ENCODE measurements around the gene ANKRD27.
"Not testable (repeated sequence)": the region's sequence is repeated elsewhere in the genome, so short reads cannot be mapped to it uniquely, and the experiment has no call there.

The ANKRD27 gene

GRCh38 chr19:32587747-32588504, 87.1 kb downstream of the ANKRD27 start:
- H3K9me3 Mint-ChIP-seq; H3K4me3 Mint-ChIP-seq; H3K27me3 Mint-ChIP-seq (ENCODE audit: low read depth); H3K27ac Mint-ChIP-seq: not testable (repeated sequence)
- peaks cover 54% of the 10 kb centered on the region for H3K36me3 Mint-ChIP-seq (ENCODE audit: low read depth)
- H3K4me1 Mint-ChIP-seq (ENCODE audit: low read depth): peaks cover 19% of the 10 kb centered on the region

GRCh38 chr19:32581705-32582179, 93.2 kb downstream of the ANKRD27 start:
- Mint-ChIP-seq H3K9me3 (no peaks in the 10 kb centered on the region), H3K27me3 (ENCODE audit: low read depth) (peaks cover 16% of the 10 kb centered on the region), H3K4me1 (ENCODE audit: low read depth) (peaks cover 31% of the 10 kb centered on the region), H3K4me3 (peak overlapping the region; percentile 87), H3K27ac (peak overlapping the region; percentile 85), H3K36me3 (ENCODE audit: low read depth) (peaks cover 32% of the 10 kb centered on the region)

GRCh38 chr19:32580901-32581704, 93.9 kb downstream of the ANKRD27 start, which contains the start of gene PDCD5:
TSS of gene PDCD5 (plus strand) at chr19:32581190. CDS start at chr19:32581262, 72 bp downstream.
- no peaks in the 10 kb centered on the region for H3K9me3 Mint-ChIP-seq
- H3K27me3 Mint-ChIP-seq (ENCODE audit: low read depth): peaks cover 18% of the 10 kb centered on the region
- H3K27ac Mint-ChIP-seq: peak within 1 kb of the TSS; percentile 85
- peak within 1 kb of the TSS; percentile 96 for H3K4me3 Mint-ChIP-seq
- peaks cover 25% of the 10 kb centered on the region for H3K36me3 Mint-ChIP-seq (ENCODE audit: low read depth)
- H3K4me1 Mint-ChIP-seq (ENCODE audit: low read depth): peaks cover 25% of the 10 kb centered on the region

- Mint-ChIP-seq H3K4me1 (ENCODE audit: low read depth) (peaks cover 22% of the 10 kb centered on the region), H3K36me3 (ENCODE audit: low read depth) (peaks cover 21% of the 10 kb centered on the region), H3K27me3 (ENCODE audit: low read depth) (peaks cover 23% of the 10 kb centered on the region), H3K27ac (peak overlapping the region; percentile 80), H3K4me3 (peak overlapping the region; percentile 96), H3K9me3 (no peaks in the 10 kb centered on the region)
Measured at GRCh38 chr19:32580353-32580900, 94.6 kb downstream of the ANKRD27 start.

GRCh38 chr19:32576790-32577189, 98.2 kb downstream of the ANKRD27 start:
- Mint-ChIP-seq H3K36me3 (ENCODE audit: low read depth) (peaks cover 5% of the 10 kb centered on the region), H3K27ac (no peak overlapping the region), H3K27me3 (ENCODE audit: low read depth) (peaks cover 36% of the 10 kb centered on the region), H3K4me1 (ENCODE audit: low read depth) (peaks cover 12% of the 10 kb centered on the region), H3K4me3 (no peak overlapping the region), H3K9me3 (no peaks in the 10 kb centered on the region)

GRCh38 chr19:32573492-32573794, 101.5 kb downstream of the ANKRD27 start:
- H3K4me3 Mint-ChIP-seq: no peak overlapping the region
- H3K9me3 Mint-ChIP-seq: no peaks in the 10 kb centered on the region
- peaks cover 11% of the 10 kb centered on the region for H3K4me1 Mint-ChIP-seq (ENCODE audit: low read depth)
- H3K27me3 Mint-ChIP-seq (ENCODE audit: low read depth): peaks cover 39% of the 10 kb centered on the region
- peaks cover 3% of the 10 kb centered on the region for H3K36me3 Mint-ChIP-seq (ENCODE audit: low read depth)
- no peak overlapping the region for H3K27ac Mint-ChIP-seq

GRCh38 chr19:32572700-32573491, 102.1 kb downstream of the ANKRD27 start:
- H3K9me3 Mint-ChIP-seq; H3K36me3 Mint-ChIP-seq (ENCODE audit: low read depth): not testable (repeated sequence)
- Mint-ChIP-seq H3K4me3 (peak overlapping the region; percentile 82), H3K27me3 (ENCODE audit: low read depth) (peaks cover 34% of the 10 kb centered on the region), H3K4me1 (ENCODE audit: low read depth) (peaks cover 11% of the 10 kb centered on the region), H3K27ac (peak overlapping the region; percentile 11)

- H3K4me3 Mint-ChIP-seq; H3K27ac Mint-ChIP-seq; H3K36me3 Mint-ChIP-seq (ENCODE audit: low read depth); H3K9me3 Mint-ChIP-seq: not testable (repeated sequence)
- Mint-ChIP-seq H3K27me3 (ENCODE audit: low read depth) (peaks cover 24% of the 10 kb centered on the region), H3K4me1 (ENCODE audit: low read depth) (peaks cover 11% of the 10 kb centered on the region)
Measured at GRCh38 chr19:32571471-32572075, 103.4 kb downstream of the ANKRD27 start.

- H3K36me3 Mint-ChIP-seq (ENCODE audit: low read depth): peaks cover 3% of the 10 kb centered on the region
- H3K4me3 Mint-ChIP-seq: no peak overlapping the region
- H3K4me1 Mint-ChIP-seq (ENCODE audit: low read depth): peaks cover 11% of the 10 kb centered on the region
- peaks cover 17% of the 10 kb centered on the region for H3K27me3 Mint-ChIP-seq (ENCODE audit: low read depth)
- no peak overlapping the region for H3K27ac Mint-ChIP-seq
- no peaks in the 10 kb centered on the region for H3K9me3 Mint-ChIP-seq
Measured at GRCh38 chr19:32570081-32570785, 104.7 kb downstream of the ANKRD27 start.

GRCh38 chr19:32567486-32567885, 107.5 kb downstream of the ANKRD27 start:
- H3K27me3 Mint-ChIP-seq (ENCODE audit: low read depth): peaks cover 4% of the 10 kb centered on the region
- H3K36me3 Mint-ChIP-seq (ENCODE audit: low read depth): peaks cover under 1% of the 10 kb centered on the region
- H3K4me1 Mint-ChIP-seq (ENCODE audit: low read depth): peaks cover 4% of the 10 kb centered on the region
- H3K4me3 Mint-ChIP-seq: no peak overlapping the region
- no peaks in the 10 kb centered on the region for H3K9me3 Mint-ChIP-seq
- H3K27ac Mint-ChIP-seq: no peak overlapping the region

- Mint-ChIP-seq H3K36me3 (ENCODE audit: low read depth) (no peaks in the 10 kb centered on the region), H3K9me3 (no peaks in the 10 kb centered on the region), H3K4me1 (ENCODE audit: low read depth) (peaks cover 2% of the 10 kb centered on the region), H3K27ac (no peak overlapping the region), H3K27me3 (ENCODE audit: low read depth) (peaks cover 4% of the 10 kb centered on the region), H3K4me3 (no peak overlapping the region)
Measured at GRCh38 chr19:32566246-32566830, 108.6 kb downstream of the ANKRD27 start.

- no peak overlapping the region for H3K27ac Mint-ChIP-seq
- H3K9me3 Mint-ChIP-seq: no peaks in the 10 kb centered on the region
- no peaks in the 10 kb centered on the region for H3K4me1 Mint-ChIP-seq (ENCODE audit: low read depth)
- H3K4me3 Mint-ChIP-seq: no peak overlapping the region
- no peaks in the 10 kb centered on the region for H3K36me3 Mint-ChIP-seq (ENCODE audit: low read depth)
- H3K27me3 Mint-ChIP-seq (ENCODE audit: low read depth): peaks cover 4% of the 10 kb centered on the region
Measured at GRCh38 chr19:32563761-32564160, 111.2 kb downstream of the ANKRD27 start.

- H3K27me3 Mint-ChIP-seq (ENCODE audit: low read depth): peaks cover 4% of the 10 kb centered on the region
- H3K27ac Mint-ChIP-seq: no peak overlapping the region
- no peaks in the 10 kb centered on the region for H3K9me3 Mint-ChIP-seq
- H3K4me1 Mint-ChIP-seq (ENCODE audit: low read depth): no peaks in the 10 kb centered on the region
- no peak overlapping the region for H3K4me3 Mint-ChIP-seq
- no peaks in the 10 kb centered on the region for H3K36me3 Mint-ChIP-seq (ENCODE audit: low read depth)
Measured at GRCh38 chr19:32558607-32559228, 116.3 kb downstream of the ANKRD27 start.

Data from T-helper 1 cell treated with Interleukin-12 subunit alpha and Interleukin-12 subunit beta and Interleukin-4 antibody, amounts not matched to agents 30 μg/mL and 1 μg/mL, for 36 hours (primary cell).